Neural progenitor cell (in vitro differentiated cells): ENCODE data around the gene NDNF.

Experiments
- CTCF ChIP-seq: fragments of 200-600 bp; sonication (generic); IDR thresholded peaks from 2 replicates; pipeline ENCODE4 v1.5.1; 2017; ENCODE audit warnings: antibody characterized with exemption, mild to moderate bottlenecking
- EZH2 ChIP-seq: fragments of 200-600 bp; sonication (generic); IDR thresholded peaks from 2 replicates; pipeline ENCODE4 v1.6.1; 2017; ENCODE audit warnings: antibody characterized with exemption, mild to moderate bottlenecking, moderate library complexity
- EZH2phosphoT487 ChIP-seq: fragments of 200-600 bp; sonication (generic); IDR thresholded peaks from 2 replicates; pipeline ENCODE4 v1.6.1; 2017; ENCODE audit warnings: antibody characterized with exemption

- TF ChIP-seq CTCF (no peak), EZH2 (no peak), EZH2phosphoT487 (no peak)
These were observed 14.8 kb downstream of the NDNF start for GRCh38 chr4:121057466-121057922.
